DMS114 treated with DMSO at 0.1 percent for 48 hours (cell line): ENCODE data around the gene HECW1.
"Not testable (repeated sequence)": the region's sequence is repeated elsewhere in the genome, so short reads cannot be mapped to it uniquely, and the experiment has no call there.

Experiments used
- DNase-seq: peaks from one replicate; lab custom pipeline; 2025; ENCODE audit not compliant: unreplicated experiment; lab: John Stamatoyannopoulos, UW

HECW1 gene

DNA sequence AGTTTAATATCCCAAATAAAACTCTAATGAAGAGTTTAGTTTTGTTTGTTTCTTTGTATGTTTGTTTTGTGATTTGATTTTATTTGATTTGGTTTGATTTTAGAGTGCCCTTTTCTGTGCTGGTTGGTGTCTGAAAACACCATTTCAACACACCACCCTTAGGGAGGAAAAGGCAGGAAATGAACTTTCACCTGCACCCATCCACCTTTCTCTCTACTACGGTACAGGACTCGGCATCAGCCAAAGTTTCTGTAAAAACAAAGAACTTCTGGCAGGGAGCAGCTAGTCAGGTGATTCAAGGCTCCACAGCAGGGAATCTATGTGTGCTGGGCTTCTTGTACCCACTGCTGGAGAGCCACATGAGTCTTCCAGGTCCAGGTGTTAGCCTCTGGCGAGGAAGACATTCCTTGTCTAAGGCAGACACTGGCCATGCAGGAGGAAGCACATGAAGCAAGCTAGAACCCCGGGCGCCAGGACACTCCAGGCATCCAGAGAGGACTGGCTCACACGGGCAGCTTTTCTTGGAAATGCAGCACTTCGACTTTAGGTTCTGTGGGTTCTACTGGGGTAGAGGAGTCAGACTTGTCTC is 448.4 kb downstream of the HECW1 start:
- DNase-seq: no peak

DNA sequence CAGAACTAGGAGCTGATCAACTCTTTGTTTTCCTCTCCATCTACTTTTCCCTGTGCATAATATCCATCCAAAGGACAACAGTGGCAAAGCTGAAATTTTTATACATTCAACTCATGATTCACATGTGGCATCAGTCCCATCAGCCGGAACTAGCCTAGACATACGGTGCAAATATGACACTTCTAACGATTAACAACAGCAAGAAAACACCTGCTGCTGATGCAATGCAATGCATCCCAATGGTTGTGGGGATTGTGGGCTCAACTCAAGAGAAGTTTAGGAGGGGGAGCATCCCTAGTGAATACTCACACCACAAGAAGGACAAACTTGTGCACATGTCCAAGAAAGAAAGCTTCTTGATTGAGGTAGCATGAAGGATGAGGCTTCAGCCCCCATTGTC is 449.9 kb downstream of the HECW1 start:
- no peak for DNase-seq

DNA sequence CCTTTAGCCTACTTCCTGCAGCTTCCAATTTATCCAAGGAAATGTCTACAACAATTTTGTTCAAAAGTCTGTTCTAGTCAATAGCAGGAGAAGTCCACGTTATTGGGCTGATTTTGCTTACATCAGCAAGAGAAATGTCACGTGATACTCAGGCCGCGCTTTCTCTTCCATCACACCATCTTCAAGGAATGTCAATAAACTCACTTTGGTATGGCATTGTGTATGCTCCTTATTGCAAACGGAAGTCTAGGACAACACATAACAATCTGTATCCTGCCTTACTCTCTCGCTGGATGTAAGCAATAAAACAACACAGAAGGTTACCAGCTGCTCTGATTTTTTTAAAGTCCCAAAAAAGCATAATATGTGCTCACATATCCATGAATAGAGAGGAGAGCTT is 453.3 kb downstream of the HECW1 start:
- no peak for DNase-seq

DNA sequence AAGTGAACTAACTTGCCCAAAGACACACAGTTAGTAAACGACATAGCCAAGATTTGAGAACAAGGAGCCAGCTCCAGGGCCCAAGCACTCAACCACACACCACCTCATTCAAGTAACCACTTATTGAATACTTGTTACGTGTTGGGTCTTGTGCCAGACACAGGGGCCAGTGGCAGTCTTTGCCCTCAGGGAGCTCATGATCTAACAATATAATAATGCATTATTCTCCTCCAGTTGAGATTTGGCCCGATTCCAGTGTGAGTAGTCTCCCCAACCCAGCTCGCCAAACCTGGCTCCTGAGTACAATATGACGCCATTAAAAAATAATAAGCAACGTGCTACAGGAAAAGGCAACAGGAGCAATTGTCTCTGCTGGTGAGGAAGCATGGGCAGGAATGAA is 456.1 kb downstream of the HECW1 start:
- no peak for DNase-seq

DNA sequence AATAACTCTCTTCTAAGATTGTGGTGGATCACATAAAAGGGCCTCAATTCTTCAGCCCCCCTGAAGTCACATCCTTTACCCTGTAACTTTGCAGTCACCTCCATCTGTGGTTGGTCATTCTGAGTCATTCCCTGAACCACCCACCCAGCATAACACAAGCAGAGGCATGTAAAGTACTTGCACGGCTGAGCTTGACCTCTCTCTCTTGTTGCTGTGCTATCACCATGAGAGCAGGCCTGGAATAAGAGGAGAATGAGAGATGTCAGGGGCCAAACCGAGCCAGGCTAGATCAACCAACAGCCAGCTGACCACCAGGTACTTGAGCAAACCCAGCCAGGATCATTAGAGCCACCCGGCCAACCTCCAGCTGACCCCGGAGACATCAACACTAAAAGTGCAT is 457.0 kb downstream of the HECW1 start:
- DNase-seq: no peak

DNA sequence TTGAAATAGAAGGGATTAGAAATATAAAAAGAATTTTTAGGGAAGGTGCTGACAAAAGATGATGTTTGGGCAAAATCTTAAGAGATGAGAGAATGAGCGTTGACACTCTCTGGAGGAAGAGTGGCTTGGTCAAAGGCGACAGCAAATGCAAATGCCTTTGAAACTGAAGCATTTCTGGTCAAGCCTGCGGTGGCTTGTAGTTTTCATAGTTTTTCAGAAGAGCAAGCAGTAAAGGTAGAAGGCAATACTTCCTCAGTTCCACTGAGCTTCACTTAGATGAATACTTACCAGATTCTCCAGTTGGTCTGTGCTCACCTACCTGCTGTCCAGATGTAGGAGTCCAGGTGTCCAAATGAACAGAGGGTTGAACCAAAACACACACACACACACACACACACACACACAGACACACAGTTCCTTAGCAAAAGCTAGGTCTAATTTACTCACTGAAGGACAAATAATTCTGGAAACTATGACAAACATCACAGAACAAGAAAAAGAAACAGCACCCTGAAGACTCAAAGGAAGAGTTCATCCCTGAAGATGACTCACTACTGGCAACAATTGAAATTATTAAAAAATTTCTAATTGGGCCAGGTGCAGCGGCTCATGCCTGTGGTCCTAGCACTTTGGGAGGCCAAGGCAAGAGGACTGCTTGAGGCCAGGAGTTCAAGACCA is 458.4 kb downstream of the HECW1 start:
- no peak for DNase-seq

DNA sequence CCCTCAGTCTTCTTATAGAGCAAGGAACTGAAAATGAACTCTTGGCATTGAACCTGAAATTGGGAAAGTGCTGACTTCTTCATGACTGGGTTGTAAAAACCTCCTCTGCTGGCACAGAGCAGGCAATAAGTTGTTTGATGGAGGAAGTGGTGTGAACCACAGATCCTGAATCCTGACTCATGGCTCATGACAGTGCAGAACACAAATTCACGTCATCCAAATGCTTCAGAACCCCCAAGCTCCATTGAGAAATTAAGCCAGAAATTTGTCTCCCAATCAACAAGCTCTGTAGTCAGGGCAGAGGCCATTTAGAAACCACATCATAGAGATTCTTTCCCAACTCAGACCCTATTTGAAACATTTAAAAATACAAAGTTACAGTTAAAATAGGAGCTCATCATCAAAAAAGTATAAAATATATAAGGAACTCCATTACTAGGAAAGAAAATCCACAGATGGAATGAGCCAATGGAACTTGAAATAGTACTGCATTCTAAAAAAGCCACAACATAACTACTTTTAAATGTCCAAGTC is 460.1 kb downstream of the HECW1 start:
- DNase-seq: no peak

DNA sequence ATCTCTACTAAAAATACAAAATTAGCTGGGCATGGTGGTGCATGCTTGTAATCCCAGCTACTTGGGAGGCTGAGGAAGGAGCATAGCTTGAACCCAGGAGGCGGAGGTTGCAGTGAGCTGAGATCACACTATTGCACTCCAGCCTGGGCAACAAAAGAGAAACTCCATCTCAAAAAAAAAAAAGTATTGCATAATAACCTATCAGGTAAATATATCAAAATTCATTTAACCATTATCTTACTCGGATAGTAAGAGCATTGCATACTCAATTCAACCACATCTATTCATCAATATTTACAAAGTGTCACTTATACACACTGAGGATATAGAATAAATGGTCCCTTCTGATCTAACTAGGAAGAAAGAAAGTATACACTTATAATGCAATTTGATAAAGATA is 461.4 kb downstream of the HECW1 start:
- not testable (repeated sequence) for DNase-seq

DNA sequence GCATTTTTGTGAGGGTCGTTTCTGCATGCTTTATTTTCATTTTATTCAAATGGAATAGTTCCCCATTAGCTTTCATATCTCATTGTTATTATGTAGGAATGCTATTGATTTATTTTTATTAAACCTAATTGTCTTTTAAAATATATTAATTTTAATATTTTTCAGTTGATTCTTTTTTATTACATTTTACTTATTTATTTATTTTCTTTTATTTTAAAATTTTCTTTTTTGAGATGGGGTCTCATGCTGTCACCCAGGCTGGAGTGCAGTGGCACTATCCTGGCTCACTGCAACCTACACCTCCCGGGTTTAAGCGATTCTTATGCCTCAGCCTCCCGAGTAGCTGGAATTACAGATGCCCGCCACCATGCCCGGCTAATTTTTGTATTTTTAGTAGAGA is 463.1 kb downstream of the HECW1 start:
- no peak for DNase-seq

DNA sequence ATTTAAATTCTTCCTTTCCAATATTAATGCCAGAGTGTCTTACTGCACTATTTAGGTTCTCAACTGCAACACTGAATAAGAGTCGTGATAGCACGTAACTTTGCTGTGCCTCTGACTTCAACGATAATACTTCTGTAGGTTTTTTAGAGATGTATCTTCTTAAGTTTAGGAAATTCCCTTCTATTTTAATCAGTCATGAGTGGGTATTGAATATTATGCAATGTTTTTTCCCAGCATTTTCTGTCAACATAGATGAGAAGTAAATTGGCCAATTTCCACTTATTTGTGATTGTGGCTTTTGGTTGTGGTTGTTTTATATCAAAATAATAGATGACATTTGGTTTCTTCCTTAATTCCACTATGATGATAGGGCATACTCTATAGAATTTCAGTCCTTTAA is 463.8 kb downstream of the HECW1 start:
- no peak for DNase-seq

DNA sequence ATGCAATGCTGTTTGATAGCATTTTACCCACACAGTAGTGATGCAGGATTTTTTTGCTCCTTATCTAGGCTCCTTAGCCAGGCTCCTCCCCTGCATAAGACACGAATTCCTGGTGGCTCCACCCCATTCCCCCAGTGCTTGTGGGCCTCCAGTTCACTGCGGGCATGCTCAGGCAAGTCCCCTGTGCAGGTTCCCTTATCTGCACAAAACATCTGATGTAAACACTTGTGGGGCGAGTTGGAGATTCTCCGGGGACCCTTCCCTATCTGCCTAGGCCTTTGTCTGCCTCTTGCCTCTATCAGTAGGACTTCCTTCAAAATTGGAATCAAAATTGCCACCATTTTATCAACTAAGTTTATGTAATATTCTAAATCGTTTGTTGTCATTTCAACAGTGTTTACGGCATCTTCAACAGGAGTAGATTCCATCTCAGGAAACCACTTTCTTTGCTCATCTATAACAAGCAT is 465.1 kb downstream of the HECW1 start:
- DNase-seq: no peak

DNA sequence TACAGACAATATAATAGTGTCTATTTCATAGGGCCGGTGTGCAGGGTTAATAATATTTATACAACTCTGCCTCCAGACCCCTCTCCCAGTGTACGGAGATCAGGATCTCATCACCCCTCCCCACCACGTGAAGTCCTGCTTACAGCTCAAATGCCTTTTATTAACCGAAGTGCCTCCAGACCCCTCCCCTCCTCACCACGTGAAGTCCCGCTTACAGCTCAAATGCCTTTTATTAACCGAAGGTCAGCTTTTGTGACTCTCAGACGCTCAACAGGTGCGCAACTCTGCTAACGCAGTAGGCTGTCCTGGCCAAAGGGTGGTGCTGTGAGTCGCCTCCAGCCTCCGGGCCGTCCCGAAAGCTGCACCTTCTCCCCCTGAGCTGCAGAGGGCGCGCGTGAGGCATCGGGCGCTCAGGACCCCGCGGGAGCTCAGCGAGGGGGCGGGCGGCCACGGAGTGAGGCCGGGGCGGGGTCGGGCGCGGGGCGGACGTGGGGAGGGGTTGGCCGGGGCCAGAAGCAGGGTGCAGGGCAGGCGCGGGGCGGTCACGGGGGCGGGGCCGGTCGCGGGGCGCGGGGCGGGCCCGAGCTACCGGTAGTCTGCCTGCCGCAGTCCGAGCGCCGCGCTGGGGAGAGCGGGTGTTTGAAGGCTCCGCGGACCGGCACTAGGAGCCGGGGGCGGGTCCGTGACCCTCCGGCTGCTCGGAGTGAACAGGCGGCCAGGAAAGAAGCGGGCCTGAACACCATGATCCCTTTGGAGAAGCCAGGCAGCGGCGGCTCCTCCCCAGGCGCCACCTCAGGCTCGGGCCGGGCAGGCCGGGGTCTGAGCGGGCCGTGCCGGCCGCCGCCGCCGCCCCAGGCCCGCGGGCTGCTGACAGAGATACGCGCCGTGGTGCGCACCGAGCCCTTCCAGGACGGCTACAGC is 470.3 kb downstream of the HECW1 start, which contains the start of gene STK17A:
Gene STK17A, plus strand, starts transcription at position 606 of the 921 bp plus-strand sequence. Its CDS starts 136 bp downstream, at position 742.
- DNase-seq: peak; percentile 88

DNA sequence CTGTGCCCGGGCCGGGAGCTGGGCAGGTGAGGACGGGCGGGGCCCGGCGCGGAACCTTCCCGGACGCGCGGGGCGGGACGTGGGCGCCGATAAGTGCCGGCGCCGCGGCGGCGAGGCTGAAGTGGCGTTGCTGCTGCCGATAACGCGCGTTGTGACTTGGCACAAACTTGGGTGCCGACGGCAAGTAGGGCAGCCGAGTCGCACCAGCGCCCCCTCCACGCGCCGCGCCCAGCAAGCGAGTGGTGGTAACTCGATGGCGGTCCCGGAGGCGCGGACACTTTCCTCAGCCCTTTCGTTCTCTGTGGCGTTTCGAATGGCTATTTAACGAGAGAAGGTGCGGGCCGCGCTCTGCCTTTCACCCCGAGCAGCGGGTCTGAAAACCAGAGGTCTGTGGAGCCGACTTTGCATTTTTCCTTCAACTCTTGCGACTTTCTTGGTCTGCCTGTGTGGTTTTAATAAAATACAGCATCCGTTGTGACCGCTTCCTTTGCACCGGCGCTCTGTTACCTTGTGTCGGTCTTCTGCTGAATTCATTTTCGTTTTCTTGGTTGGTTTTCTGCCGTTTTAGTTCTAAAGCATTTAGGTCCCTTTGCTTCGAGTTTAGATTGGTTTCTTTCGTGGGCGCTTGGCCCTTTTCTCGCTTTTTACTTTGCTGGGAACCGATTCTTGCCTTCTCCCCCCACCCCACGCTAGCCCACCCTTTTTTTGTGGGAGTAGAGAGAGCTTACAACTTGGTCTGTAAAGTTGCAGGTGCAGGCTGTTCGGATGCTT is 471.2 kb downstream of the HECW1 start:
- DNase-seq: peak; percentile 46

DNA sequence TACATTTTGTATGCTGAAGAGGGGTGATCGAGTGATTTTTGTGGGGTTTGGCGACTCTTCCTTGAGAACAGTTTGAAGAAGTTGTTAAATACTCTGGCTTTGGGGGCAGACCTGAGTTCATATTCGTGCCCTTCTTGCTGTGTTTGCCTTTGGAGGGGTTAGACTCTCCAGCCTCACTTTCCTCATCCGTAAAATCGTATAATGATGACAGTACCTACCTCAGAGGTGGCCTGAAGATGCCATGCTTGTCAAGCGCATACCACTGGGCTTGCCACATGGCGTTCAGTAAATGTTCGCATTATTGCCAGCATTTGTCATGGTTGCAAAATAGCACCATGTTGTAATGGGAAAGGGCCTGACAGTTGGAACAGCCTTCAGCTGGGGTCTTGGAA is 471.7 kb downstream of the HECW1 start:
- DNase-seq: no peak

DNA sequence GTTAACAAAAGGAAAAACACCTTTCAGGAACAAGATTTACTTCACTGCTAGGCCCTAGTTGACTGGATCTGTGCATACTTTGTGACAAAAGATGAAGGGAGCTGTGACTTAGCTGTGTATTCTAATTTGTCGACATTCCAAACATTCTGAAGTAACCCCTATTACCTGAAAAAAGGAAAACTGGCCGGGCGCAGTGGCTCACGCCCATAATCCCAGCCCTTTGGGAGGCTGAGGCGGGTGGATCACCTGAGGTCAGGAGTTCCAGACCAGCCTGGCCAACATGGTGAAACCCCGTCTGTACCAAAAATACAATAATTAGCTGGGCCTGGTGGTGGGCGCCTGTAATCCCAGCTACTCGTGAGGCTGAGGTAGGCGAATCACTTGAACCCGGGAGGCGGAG is 472.3 kb downstream of the HECW1 start:
- DNase-seq: not testable (repeated sequence)

DNA sequence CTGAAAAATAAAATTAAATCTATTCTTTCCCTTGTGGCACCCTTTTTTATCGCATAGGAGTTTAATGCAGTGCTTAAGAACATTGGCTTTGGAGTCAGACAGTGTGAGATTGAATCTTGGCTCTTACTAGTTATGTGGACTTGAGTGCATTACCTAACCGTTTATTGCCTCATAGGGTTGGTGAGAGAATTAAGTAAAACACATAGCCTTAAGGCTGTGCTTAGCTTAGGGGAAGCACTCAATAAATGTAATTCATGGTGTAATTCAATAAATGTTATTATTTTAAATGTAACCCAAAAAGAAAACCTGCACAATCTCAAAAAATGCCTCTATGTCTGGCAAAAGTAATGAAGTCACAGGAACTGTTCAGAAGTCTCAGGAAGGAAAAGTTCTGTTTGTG is 473.1 kb downstream of the HECW1 start:
- DNase-seq: no peak

DNA sequence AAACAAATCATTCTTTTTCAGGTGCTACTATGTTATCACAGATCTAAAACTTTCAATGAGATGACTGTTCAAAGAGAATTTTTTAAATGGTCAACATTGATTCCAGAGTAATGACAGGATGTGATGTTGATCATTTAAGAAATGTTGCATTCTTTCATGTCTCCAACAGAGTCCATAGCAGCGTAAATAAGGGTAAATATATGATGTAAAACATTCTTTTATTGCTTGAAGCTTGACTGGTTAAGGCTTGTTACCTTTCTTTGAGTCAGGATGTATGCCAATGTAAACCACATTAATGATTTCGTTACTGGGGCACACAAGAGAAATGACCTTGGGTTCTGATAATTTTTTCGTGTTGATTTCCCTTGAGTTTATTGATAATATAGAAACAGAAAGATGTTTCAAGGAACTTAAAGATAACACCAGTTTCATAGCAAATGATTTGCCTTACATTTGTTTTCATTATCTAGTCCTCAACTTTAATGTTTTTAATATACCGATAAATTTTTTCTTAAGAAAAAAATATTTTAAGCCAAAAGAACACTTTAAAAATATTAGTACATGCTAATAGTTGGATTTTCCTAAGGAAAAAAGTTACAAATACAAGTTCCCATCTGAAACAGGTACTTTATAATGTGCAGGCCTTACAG is 473.9 kb downstream of the HECW1 start:
- DNase-seq: no peak

DNA sequence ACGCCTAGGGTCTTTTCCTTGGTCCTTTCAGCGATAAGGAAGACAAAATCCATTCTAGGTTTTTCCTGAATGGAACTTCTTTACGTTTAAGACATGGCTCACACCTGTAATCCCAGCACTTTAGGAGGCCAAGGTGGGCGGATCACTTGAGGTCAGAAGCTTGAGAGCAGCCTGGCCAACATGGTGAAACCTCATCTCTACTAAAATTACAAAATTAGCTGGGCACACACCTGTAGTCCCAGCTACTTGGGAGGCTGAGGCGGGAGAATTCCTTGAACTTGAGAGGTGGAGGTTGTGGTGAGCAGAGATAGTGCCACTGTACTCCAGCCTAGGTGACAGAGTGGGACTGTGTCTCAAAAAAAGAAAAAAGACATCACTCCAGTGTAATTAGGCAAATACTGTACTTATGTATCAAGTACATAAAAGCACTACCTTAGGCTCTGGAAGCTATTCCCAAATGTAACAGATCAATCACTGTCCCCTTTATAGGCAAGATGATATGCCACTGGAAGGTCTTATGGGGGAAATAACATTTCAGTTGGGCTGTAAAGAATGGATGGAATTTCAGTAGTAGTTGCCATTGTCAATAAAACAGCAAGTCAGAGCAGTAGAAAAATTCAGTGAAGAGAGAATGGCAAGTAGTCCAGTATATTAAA is 476.2 kb downstream of the HECW1 start:
- DNase-seq: no peak

DNA sequence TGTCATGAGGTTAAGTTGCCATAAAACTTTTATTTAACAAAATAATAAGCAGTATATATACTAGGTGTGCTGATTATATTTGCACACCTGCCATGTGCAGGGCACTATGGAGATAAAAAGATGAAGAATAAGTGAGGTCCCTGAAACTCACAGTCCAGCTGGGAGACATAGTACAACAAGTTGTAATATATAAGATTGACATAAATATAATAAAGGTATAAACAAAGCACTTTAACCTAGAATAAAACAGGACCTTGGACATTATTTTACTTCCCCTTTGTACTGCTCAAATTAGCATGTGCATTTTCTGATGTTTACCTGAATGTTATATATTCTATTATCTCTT is 476.7 kb downstream of the HECW1 start:
- DNase-seq: no peak

DNA sequence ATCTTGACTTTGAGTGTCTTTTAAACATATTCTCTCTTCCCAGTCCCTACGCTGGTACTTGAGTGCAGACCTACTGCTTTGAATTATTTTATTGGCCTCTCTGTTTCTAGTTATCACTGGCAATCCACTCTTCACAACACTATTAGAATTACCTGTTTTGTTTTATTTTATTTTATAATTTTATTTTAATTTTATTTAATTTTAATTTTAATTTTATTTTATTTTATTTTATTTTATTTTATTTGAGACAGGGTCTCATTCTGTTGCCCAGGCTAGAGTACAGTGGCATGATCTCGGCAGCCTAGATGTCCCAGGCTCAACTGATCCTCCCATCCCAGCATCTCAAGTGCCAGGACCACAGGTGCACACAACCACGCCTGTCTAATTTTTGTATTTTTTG is 477.3 kb downstream of the HECW1 start:
- no peak for DNase-seq
